HG03175 (cell line): Measurements from ENCODE around the gene DCHS2.

ENCODE experiments used
- ATAC-seq: cut with Tn5 transposase; IDR thresholded peaks from one replicate; pipeline ENCODE4 v1.9.1; 2021; ENCODE audit warnings: mild to moderate bottlenecking, moderate library complexity; ENCODE audit not compliant: unreplicated experiment

Gene DCHS2

DNA sequence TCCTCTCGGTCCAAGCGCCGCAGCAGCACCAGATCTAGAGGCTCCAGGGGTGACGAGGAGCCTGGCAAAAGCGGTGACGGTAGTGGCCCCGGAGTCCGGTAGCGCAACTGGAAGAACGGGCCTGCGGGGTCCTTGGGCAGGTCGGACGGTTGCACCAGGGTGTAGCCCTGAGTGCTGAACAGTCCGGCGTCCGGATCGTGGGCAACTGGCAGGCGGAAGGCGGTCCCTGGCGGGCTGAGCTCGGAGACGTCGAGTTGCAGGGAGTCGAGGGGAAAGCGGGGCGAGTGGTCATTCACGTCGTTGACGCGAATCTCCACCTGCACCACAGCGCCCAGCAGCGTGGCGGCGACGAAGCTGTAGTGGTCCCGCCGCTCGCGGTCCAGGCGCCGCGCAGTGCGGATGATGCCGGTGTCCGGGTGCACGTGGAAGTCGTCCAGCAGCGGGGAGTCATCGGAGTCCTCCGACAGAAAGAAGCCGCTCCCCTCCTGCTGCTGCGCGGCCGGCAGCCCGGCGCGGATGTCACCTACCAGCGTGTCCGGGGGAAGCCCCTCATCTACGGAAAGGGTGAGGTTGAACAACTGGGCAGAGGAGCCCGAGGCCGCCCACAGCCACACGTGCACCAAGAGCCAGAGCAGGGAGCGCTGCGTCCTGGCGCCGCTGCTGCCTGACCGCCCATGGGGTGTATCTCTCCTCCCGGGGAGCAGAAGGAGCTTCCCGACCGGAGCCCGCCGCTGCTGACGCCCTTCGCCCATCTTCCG is 837 bp downstream of the DCHS2 start:
- ATAC-seq, result peak; percentile 62

DNA sequence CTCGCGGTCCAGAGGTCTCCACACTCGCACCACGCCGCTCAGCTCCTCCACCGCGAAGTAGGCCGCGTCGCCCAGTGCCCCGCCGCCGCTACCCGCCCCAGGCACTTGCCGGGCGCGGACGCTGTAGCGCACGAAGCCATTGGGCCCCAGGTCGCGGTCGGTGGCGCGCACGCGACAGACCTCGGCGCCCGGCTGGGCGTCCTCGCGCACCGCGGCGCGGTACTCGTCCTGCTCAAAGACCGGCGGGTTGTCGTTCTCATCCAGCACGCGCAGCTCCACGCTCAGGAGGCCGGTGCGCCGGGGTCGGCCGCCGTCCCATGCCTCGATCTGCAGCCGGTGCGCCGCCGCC is 1.4 kb downstream of the DCHS2 start:
- ATAC-seq, result no peak

DNA sequence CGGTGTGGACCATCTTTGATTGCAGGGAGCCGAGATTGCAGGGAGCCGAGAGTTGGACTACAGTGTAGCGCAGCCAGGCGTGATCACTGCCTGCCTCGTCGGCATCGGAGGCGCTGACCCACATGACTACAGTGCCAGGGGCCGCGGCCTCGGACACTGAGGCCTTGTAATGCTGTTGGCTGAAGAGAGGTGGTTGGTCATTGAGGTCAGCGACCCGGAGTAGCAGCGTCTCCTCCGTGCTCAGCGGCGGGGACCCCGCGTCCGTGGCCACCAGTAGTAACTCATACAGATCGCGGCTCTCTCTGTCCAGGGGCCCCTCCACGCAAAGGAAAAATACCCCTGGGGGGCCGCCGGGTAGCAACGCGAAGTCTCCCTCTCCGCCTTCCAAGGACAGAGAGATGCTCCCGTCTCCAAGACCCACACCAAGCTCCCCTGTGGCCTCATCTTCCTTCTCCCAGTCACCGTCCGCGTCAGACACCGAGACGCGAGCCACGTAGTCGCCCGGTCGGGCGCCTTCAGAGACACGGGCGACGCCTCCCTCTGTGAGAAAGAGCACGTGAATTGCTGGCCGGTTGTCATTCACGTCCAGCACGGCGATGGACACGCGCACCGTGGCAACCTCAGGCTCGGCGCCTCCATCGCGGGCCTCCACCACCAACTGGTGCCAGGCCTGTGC is 1.9 kb downstream of the DCHS2 start:
- ATAC-seq, result no peak

DNA sequence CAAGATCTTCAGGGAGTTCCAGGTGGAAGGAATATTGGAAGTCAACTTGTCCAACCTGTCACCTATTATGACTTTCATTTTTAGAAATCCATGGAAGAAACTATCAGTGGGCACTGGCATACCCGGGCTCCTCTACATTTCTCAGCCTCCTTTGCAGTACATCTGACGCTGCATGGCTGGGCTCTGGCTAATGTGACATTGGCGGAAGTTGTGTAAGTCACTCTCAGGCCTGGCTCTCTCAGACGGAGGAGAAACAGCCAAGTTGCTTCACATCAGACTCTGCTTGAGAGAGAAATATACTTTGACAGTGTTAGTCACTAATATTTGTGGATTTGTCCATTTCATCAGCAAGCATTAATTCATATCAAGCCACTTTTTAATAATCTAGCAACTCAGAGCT is 4.5 kb downstream of the DCHS2 start:
- no peak for ATAC-seq

DNA sequence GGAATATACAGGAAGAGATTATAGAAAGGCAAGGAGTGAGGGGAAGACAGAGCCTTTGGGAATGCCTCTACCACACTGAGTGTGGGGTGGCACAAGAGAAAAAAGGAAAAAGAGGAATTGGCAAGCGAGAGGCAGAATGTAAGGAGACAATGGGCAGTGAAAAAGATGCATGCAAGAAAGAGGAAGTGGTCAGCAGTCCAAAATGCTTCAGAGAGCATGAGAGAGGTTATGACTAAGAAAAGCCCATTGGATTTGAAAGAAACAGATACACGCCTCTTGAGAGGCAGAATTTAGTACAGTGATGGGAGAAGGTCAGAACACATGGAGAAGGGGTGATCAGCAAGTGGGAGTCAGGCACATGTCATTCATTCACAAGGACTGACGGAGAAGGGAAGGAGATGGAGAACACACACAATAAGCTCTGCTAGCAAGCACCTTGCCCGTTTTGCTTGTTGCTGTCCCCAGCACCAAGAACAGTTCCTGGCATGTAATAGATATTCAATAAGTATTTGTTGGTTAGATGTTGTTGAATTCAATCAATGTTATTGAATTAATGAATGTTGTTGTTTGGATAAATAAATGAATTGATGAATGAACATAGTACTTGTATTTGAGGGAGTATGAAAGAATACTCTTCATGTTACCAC is 6.3 kb downstream of the DCHS2 start:
- peak; percentile 100 for ATAC-seq

DNA sequence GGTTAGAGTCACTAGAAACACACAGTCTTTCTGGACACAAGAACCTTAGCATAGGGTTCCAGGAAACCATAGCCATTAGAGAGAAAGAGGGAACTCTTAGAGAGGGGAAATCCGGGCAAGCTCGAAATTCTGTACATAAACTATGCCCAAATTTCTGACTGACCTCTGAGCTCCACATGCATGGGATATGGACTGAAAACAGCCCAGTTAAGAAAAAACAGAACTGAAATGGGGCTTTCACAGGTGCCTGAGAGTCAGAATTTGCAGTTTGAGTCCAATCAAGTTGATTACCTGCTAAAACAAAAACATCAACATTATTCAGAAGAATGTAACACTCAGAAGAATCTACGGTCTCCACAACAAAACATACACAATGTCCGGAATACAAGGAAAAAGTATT is 13.1 kb downstream of the DCHS2 start:
- peak; percentile 22 for ATAC-seq

DNA sequence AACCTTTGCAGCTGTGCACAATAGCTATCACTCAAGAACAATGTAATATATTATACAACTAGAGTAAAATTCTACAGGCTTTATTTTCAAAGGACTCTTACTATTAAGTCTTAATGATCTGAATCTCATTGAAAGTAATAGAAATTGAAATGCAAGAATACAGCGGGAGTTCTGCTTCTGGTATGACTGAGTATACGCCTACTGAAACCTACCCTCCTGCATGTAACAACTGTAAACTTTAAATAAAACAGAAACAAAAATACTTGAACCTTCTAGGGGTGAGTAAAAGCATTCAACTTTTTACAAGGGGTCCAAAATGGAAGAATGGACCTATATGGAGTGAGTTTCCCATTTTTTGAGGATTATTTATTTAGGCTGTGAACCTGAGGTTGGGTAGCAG is 13.5 kb downstream of the DCHS2 start:
- peak; percentile 71 for ATAC-seq

DNA sequence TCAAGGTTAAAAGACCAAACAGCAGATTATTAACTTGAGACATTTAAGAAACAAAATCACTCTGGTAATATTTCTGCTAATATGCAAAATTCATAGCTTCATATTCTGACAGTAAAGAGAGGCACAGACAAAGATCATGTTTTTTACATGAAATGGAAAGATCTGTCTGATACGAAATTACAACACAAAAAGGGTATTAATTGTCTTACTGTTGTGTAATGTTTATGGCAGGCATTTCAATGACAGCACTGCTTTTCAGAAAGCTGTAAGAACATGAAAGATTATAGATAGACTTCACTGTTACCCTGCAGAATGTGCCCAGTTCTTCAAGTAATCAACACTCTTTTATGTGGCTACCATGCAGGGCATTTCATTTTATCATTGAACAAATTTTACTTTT is 15.4 kb downstream of the DCHS2 start:
- ATAC-seq, result no peak

DNA sequence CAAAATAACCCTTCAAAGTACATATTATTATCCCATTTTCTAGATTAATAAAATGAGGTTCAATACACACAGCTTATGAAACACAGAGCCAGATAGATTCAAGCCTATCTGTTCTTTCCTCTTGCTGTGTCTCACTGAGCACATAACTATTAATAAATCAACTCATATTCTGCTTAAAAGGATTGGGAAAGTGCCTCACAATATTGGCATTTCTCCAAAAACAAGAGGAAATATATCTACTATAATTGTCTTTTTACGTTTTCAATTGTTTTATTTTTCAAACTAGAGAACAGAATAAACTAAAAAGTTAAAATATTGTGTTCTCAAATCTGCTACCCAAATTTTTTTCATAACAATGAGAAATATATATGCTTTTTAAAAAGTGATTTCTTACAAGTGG is 15.8 kb downstream of the DCHS2 start:
- ATAC-seq, result no peak

DNA sequence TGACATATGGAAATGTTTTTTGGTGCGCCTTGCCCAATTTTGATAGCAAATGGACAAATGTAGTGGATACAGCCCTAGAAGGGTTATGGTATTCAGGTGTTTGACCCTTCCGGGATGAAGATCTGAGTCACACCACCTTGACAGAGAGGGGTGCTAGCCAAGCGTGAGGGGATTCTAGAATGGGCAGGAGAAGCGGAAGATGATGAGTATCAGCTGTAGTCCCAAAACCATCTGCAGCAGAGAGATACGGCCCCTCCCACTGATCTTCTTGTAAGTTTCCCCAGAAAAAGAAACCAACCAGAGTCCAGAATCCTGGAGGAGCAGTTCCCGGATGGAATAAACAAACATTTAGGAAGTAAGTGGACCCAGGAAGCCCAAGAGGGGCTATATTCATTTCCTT is 18.1 kb downstream of the DCHS2 start:
- no peak for ATAC-seq

DNA sequence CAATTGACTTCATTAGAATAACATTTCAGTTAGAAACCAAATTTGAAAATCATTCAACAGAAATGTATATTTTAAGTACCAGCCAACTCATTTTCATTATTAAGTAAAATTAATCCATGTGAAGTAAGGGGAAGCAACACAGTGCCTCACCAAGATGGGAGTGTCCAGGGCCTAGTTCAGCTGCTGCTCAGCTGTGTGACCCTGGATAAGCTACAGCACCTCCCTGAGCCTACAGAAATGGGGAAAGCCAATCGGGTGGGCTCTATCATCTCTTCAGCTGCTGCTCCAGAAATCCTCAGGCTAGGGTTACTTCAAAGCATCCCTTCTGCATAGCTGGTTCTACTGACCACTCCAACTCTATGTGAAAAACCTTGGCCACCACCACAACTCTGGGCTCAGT is 18.7 kb downstream of the DCHS2 start:
- no peak for ATAC-seq

DNA sequence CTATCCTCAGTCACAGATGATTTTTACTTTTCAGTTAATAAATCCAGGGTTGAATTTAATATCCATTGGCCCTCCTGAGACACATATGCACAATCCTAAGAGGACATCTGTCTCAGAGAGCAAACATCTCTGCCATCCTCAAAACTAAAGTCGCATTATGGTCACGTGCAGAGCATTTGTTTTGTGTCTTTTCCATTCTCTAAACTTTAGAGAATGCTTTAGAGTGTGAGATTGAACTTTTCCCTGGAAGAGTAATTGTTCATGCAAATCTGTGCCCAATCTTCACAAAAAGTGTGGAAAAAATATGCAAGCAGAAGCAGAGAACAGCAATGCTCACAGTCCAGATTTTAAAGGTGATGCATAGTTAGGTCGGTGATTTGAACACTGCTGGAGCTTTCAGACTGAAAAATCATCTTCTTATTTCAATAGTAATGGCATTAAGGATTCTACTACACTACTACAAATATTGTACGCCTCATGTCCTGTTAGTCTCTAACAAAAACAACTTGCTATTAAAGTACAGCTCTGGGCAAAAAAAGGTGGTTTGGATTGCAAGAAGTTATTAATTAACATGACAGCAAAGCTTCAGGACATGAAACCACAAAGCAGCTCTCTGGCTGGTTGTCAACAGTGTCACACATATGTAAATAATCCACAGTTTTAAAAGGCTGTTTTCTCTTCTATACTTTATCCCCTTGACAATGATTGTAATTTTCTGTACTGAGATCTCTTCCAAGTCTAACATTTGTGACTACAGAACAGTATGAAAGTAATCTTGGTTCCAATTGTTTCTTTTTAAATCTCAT is 19.9 kb downstream of the DCHS2 start:
- peak; percentile 82 for ATAC-seq

DNA sequence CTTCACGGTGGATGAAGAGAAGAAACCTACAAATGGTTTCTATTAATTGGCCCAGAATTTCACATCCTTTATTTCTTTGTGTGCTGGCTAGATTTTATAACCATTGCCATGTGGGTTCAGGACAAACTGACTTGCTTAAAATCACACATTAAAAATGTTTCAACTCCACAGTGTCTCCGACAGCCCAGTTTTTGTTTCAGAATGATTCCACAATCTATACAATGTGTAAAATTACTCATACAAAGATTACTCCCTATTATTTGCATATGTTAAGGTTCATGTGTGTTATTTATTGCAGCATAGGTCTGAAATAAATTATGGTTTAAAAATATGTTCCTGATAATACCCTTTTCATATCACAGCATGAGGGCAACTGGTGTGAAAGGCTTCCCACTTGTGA is 20.6 kb downstream of the DCHS2 start:
- ATAC-seq, result peak; percentile 80

DNA sequence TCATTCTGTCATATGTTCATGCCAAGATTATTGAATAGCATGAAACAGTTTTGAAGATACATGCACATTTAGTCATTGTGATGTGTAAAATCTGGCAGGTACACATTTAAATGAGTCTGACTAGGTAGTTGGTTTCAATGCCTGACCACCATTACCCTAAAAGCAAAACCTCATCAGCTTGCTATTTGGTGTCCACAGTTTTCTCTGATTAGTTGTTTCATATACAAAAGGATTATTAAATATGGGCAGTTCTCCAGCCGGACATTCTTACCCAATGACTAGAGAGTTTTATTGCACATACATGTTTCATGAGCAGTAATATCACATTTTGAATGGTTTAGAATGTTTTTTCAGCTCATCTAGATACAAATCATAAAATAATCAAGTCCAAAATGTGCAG is 23.7 kb downstream of the DCHS2 start:
- no peak for ATAC-seq

DNA sequence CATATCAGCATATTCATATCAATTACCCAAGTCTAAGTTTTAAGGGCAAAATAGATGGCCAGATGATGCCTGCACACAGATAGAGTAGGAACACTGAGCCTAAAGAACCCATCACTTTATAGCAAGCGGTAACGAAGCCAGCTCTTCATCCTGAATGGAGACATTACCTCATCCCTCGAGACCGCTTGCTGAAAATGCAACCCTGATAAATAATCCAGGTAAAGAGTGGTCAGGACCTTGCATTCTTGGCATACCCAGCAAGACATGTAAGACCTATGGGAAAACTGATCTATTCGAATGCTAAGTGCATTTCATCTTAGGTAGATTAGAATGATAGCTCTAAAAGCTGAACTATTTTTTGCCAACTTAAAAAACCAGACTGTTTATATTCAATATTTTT is 25.3 kb downstream of the DCHS2 start:
- no peak for ATAC-seq

DNA sequence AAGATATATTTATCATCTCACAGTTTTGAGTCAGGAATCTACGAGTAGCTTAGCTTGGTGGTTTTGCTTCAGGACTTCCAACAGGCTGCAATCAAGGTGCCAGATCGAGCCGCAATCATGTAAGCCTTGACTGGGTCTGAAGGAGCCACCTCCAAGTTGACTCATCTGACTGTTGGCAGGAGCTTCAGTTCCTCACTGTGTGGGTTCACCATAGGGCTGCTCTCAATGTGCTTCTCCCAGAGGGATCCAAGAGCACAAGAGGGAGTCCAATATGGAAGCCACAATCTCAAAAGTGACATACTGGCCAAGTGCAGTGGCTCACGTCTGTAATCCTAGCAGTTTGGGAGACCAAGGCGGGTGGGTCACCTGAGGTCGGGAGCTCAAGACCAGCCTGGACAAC is 26.5 kb downstream of the DCHS2 start:
- ATAC-seq, result no peak

DNA sequence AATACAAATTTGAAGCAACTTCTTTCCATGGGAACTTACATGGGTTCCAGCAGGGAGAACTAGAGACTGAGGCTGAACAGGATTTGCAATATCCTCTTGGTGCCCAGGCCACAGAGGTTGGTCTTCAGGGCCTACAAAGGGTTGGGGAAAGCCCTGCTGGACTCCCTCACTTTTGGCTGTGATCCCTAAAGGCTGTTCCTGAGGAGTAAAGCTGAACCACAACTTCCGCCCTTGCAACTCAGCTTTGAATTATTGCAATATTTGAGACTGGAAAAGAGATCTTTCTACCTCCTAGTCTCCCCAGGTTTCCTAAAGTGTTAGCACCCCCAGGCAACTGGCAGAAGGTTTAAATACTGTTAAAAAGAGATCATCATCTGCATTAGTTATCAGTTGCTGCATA is 26.9 kb downstream of the DCHS2 start:
- no peak for ATAC-seq

DNA sequence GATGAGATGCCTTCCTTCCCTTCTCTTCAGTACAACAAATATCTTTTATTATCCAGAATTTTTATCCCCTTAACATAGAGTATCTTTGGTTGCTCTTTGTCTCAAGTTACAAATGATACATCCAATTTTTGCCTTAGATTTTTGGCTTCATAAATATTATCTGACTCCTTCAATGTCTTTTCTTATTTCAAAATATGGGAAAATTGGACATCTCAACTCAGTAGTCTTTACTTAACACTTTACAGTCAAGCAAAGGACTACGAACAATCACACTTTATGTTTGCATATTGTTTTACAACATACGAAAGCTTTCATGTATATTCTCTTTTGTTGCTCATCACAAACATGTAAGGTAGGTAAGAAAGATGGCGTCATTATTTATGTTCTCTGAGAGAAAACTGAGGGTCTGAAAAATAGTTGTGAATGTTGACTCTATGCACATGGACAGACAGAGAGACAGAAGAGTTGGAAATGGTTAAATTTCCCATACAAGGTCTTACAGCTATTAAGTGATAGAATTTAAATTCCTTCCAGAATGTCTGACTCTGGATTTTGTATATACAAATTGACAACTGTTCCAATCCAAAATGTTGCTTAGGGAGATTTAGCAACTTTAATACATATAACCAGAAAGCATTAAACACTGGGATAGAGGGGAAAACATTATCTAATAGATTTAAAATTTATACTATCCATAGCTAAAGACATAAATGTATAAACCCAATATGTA is 29.4 kb downstream of the DCHS2 start:
- no peak for ATAC-seq

DNA sequence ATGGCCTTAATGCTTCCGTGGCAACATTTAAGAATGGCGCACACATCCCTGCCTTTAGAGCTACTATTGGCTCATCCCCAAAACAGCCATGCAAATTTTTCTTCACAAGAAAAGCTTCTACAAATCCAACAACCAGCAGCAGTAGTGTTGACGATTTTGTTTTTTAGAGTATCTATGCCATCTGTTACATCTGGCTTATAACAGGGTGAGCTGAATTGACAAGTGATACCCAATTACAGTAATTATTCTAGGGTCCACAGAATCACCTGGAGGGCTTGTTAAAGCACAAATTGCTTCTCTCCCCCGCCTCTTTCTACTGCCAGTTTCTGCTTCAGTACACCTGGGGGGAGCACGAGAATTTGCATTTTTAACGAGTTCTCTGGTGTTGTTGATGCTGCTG is 34.1 kb downstream of the DCHS2 start:
- no peak for ATAC-seq

DNA sequence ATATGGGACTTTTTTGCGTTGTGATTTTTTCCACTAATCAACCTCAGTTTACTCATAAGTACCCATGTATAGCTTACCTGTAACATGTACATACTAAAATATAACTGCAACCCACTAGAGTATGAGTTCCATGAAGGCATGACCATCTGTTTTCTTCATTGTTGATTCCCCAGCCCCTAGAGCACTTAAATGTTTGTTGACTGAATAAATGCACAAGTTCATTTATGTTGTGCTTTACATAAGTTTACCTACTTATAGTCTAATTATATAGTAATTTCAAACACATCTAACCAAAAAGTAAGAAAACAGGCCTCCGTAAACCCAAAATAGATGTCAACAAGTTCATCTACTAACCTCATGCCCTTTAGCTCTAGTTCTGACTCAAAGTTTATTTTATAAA is 34.7 kb downstream of the DCHS2 start:
- no peak for ATAC-seq

DNA sequence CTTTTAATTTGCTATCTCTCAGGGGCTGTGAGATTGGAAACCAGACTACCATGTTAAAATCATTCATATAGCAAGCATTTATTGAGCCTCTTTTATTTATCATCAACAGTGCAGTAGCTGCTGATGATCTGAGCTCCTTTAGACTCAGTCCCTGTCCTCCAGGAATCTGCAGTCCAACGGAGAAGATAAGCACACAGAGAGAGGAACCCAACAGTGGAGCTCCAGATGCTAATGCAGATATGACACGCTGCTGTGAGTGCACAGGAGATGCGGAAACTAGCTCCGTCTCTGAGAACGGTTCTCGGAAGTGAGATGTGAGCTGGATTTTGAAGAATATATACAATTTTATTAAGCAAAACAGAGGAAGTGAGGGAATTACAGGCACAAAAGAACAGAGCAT is 35.4 kb downstream of the DCHS2 start:
- no peak for ATAC-seq
